Adipocyte (in vitro differentiated cells): ENCODE results near the gene AHNAK.
"Not testable (repeated sequence)": the region's sequence is repeated elsewhere in the genome, so short reads cannot be mapped to it uniquely, and the experiment has no call there.

Source experiments
- DNase-seq: peaks from one replicate; pipeline ENCODE4 v3.0.0-alpha.2; 2015; ENCODE audit warnings: low read depth
- H3K27me3 ChIP-seq: replicated peaks from 2 replicates; pipeline ENCODE4 v1.7.0; 2013; ENCODE audit warnings: mild to moderate bottlenecking, low read length, moderate library complexity; ENCODE audit not compliant: control insufficient read depth, insufficient read depth
- H3K36me3 ChIP-seq: 2 replicates; pipeline ENCODE4 v1.7.0; 2013; ENCODE audit warnings: low read length, mild to moderate bottlenecking, moderate library complexity; ENCODE audit not compliant: control insufficient read depth, insufficient read depth, severe bottlenecking
- H3K4me1 ChIP-seq: 2 replicates; pipeline ENCODE4 v1.7.0; 2013; ENCODE audit warnings: mild to moderate bottlenecking, low read length, moderate library complexity; ENCODE audit not compliant: control insufficient read depth, insufficient read depth
- H3K4me3 ChIP-seq: 2 replicates; pipeline ENCODE4 v1.7.0; 2013; ENCODE audit warnings: mild to moderate bottlenecking, low read length, moderate library complexity
- H3K9ac ChIP-seq: 2 replicates; pipeline ENCODE4 v1.7.0; 2013; ENCODE audit warnings: mild to moderate bottlenecking, low read length, moderate library complexity
- H3K9me3 ChIP-seq: 2 replicates; pipeline ENCODE4 v1.7.0; 2013; ENCODE audit warnings: mild to moderate bottlenecking, low read length, moderate library complexity; ENCODE audit not compliant: control insufficient read depth

Gene AHNAK

GRCh38 chr11:62499311-62499943 lies 47.2 kb downstream of the AHNAK start:
- peak overlapping the region; percentile 3 for H3K9ac ChIP-seq

GRCh38 chr11:62498492-62499286 lies 47.9 kb downstream of the AHNAK start:
- Histone ChIP-seq H3K36me3 (no peaks in the 10 kb centered on the region), H3K9ac (no peak overlapping the region)

More at GRCh38 chr11:62499311-62499943, 47.2 kb downstream of the AHNAK start:
- H3K36me3 ChIP-seq, H3K9me3 ChIP-seq, H3K4me3 ChIP-seq, H3K27me3 ChIP-seq: not testable (repeated sequence)
- peak; percentile 33 for DNase-seq
- H3K4me1 ChIP-seq: peaks cover 17% of the 10 kb centered on the region

GRCh38 chr11:62498031-62498430 lies 48.6 kb downstream of the AHNAK start:
- no peak overlapping the region for H3K9ac ChIP-seq
- no peaks in the 10 kb centered on the region for H3K27me3 ChIP-seq
- no peak overlapping the region for H3K4me3 ChIP-seq
- no peak for DNase-seq
- H3K36me3 ChIP-seq: no peaks in the 10 kb centered on the region
- H3K9me3 ChIP-seq: no peaks in the 10 kb centered on the region
- peaks cover 17% of the 10 kb centered on the region for H3K4me1 ChIP-seq

More at GRCh38 chr11:62498492-62499286, 47.9 kb downstream of the AHNAK start:
- H3K9me3 ChIP-seq: no peaks in the 10 kb centered on the region
- DNase-seq: no peak
- no peaks in the 10 kb centered on the region for H3K27me3 ChIP-seq
- peaks cover 17% of the 10 kb centered on the region for H3K4me1 ChIP-seq
- no peak overlapping the region for H3K4me3 ChIP-seq

DNA sequence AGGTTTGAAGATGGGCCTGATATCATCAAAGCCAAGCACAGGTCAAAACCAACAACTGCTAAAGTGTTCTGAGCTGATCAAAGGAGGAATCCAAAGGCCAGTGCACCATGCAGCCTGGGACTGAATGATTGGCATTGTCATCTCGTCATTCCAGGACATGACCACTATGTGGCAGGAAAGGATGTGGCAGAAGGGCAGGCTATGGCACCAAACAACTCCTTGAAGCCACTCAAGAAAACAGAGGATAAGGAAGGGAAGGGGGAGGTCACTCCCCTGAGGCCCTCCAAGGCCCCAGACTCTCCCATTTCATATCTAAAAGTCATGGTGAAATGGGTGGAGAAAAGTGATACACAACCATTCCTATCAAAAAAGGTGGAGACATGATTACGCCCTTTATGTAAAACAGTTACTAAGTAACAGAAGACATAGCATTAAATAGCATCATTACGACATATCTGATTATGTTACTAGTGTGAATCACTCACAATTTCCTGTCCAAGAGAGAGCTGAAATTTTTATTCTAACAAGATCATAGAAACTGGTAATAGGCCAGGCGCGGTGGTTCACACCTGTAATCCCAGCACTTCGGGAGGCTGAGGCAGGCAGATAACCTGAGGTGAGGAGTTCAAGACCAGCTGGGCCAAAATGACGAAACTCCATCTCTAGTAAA lies 49.3 kb downstream of the AHNAK start:
- Histone ChIP-seq H3K36me3 (no peaks in the 10 kb centered on the region), H3K9me3 (no peaks in the 10 kb centered on the region), H3K9ac (no peak overlapping the region), H3K4me1 (peaks cover 17% of the 10 kb centered on the region), H3K4me3 (no peak overlapping the region), H3K27me3 (no peaks in the 10 kb centered on the region)
- DNase-seq: peak; percentile 79

DNA sequence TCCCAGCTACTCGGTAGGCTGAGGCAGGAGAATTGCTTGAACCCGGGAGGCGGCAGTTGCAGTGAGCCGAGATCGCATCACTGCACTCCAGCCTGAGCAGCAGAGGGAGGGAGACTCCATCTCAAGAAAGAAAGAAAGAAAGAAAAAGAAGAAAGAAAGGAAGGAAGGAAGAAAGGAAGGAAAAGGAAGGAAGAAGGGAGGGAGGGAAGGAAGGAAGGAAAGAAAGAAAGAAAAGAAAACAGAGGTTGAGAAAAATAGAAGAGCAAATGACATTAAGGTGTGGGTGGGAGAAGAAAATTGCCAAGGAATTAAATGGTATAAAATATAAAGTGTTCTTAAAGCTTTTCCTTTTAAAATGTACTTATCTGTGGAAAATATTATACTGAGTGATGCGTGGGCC lies 49.9 kb downstream of the AHNAK start:
- no peak overlapping the region for H3K9ac ChIP-seq
- H3K36me3 ChIP-seq: no peaks in the 10 kb centered on the region
- H3K27me3 ChIP-seq: no peaks in the 10 kb centered on the region
- H3K4me1 ChIP-seq: peaks cover 17% of the 10 kb centered on the region
- H3K4me3 ChIP-seq: no peak overlapping the region
- no peak for DNase-seq
- H3K9me3 ChIP-seq: no peaks in the 10 kb centered on the region

GRCh38 chr11:62494246-62494645 lies 52.4 kb downstream of the AHNAK start:
- Histone ChIP-seq H3K36me3 (no peaks in the 10 kb centered on the region), H3K27me3 (no peaks in the 10 kb centered on the region), H3K4me3 (no peak overlapping the region), H3K9ac (no peak overlapping the region), H3K4me1 (peaks cover 10% of the 10 kb centered on the region), H3K9me3 (no peaks in the 10 kb centered on the region)
- DNase-seq: no peak

DNA sequence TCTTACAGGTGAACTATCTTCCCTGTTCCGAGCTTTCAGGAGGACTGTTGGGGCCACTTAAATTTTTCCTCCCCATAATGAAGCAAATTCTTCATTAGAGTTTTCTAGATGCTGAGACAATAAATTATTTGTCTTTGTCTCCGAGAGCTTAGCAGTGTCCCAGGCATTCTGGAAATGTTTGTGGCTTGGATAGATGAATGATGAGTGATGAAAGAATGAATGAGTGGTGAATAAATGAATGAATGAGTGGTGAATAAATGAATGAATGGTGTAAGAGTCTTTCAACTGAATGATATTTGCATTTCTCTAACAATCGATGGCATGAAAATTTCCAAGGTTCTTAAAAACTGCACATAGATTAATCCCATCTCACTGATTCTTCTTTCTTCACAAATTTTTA lies 52.8 kb downstream of the AHNAK start:
- no peak for DNase-seq
- Histone ChIP-seq H3K27me3 (no peaks in the 10 kb centered on the region), H3K4me3 (no peak overlapping the region), H3K4me1 (peaks cover 12% of the 10 kb centered on the region), H3K9ac (no peak overlapping the region), H3K36me3 (no peaks in the 10 kb centered on the region), H3K9me3 (no peaks in the 10 kb centered on the region)

- Histone ChIP-seq H3K9me3 (no peaks in the 10 kb centered on the region), H3K9ac (no peak overlapping the region), H3K36me3 (no peaks in the 10 kb centered on the region), H3K27me3 (no peaks in the 10 kb centered on the region), H3K4me3 (no peak overlapping the region), H3K4me1 (peaks cover 10% of the 10 kb centered on the region)
- DNase-seq: no peak
Measured at GRCh38 chr11:62492586-62492985, 54.0 kb downstream of the AHNAK start.

- DNase-seq: no peak
- no peaks in the 10 kb centered on the region for H3K9me3 ChIP-seq
- peaks cover 5% of the 10 kb centered on the region for H3K4me1 ChIP-seq
- H3K36me3 ChIP-seq: no peaks in the 10 kb centered on the region
- no peaks in the 10 kb centered on the region for H3K27me3 ChIP-seq
- H3K9ac ChIP-seq: no peak overlapping the region
- no peak overlapping the region for H3K4me3 ChIP-seq
Measured at GRCh38 chr11:62491571-62492329, 54.9 kb downstream of the AHNAK start.

GRCh38 chr11:62489204-62489603 lies 57.4 kb downstream of the AHNAK start:
- peak; percentile 42 for DNase-seq
- Histone ChIP-seq H3K9me3 (no peaks in the 10 kb centered on the region), H3K4me3 (no peak overlapping the region), H3K4me1 (peaks cover 5% of the 10 kb centered on the region), H3K27me3 (no peaks in the 10 kb centered on the region), H3K9ac (no peak overlapping the region), H3K36me3 (no peaks in the 10 kb centered on the region)
